HepG2 (cell line): ENCODE data around the gene TCAP. TPM values are rescaled to one million over a fixed set of nuclear protein-coding genes. Genes with fewer than 3 reads are reported as not detected.

Experiments
- ATAD3A ChIP-seq: sonication (generic); formaldehyde crosslinking; IDR thresholded peaks from 2 replicates; pipeline ENCODE4 v1.4.0; 2020; ENCODE audit warnings: missing genetic modification reagents
- FOXA1 ChIP-seq, 2 experiments: fragments of 450-650 bp in 1 of 2; sonication (generic) in 1 of 2; formaldehyde crosslinking in 1 of 2; IDR thresholded peaks; 2 replicates each; pipeline versions ENCODE4 v1.4.0 to v1.6.1; 2016 to 2020; ENCODE audit warnings: missing genetic modification reagents in 1 of 2
- KLF12 ChIP-seq: sonication (generic); formaldehyde crosslinking; IDR thresholded peaks from 2 replicates; pipeline ENCODE4 v1.4.0; 2020; ENCODE audit warnings: missing genetic modification reagents, borderline replicate concordance
- MAZ ChIP-seq, 2 experiments: sonication (generic) in 1 of 2; formaldehyde crosslinking in 1 of 2; IDR thresholded peaks; 2 replicates each; pipeline versions ENCODE4 v1.5.0 to v1.6.1; 2012 to 2020; ENCODE audit warnings: low read depth in 2 of 2, mild to moderate bottlenecking in 2 of 2, borderline replicate concordance in 1 of 2, improper control_type of control experiment in 1 of 2, low read length in 1 of 2, missing genetic modification reagents in 1 of 2, moderate library complexity in 1 of 2
- NFKB2 ChIP-seq: sonication (generic); formaldehyde crosslinking; IDR thresholded peaks from 2 replicates; pipeline ENCODE4 v1.4.0; 2020; ENCODE audit warnings: missing genetic modification reagents, borderline replicate concordance
- NR3C1 ChIP-seq: sonication (generic); formaldehyde crosslinking; IDR thresholded peaks from 2 replicates; pipeline ENCODE4 v1.4.0; 2020; ENCODE audit warnings: missing genetic modification reagents
- SUZ12 ChIP-seq: fragments of 150-350 bp; IDR thresholded peaks from 2 replicates; pipeline ENCODE4 v1.6.1; 2014; ENCODE audit warnings: low read depth, low read length
- TERF1 ChIP-seq: sonication (generic); formaldehyde crosslinking; IDR thresholded peaks from 2 replicates; pipeline ENCODE4 v1.8.0; 2022; ENCODE audit warnings: mild to moderate bottlenecking, missing genetic modification reagents, moderate library complexity
- XRCC5 ChIP-seq: fragments of 200-400 bp; formaldehyde crosslinking; optimal IDR thresholded peaks from 2 replicates; pipeline ENCODE3; 2017; ENCODE audit warnings: mild to moderate bottlenecking, low read length
- ZNF510 ChIP-seq: sonication (generic); formaldehyde crosslinking; IDR thresholded peaks from 2 replicates; pipeline ENCODE4 v1.4.0; 2020; ENCODE audit warnings: low read depth, mild to moderate bottlenecking, missing genetic modification reagents
- ZNF546 ChIP-seq: sonication (generic); formaldehyde crosslinking; conservative IDR thresholded peaks from 2 replicates; pipeline ENCODE4 v1.8.1; 2023; ENCODE audit warnings: mild to moderate bottlenecking, missing genetic modification reagents
- ZNF740 ChIP-seq: sonication (generic); formaldehyde crosslinking; IDR thresholded peaks from 2 replicates; pipeline ENCODE4 v1.4.0; 2020; ENCODE audit warnings: missing genetic modification reagents
- polyA plus RNA-seq, 8 experiments: library from polyadenylated mRNA; depleted of rRNA in 3 of 8; stranded (reverse) in 7 of 8; unstranded in 1 of 8; fragments of >200 nt; fragmentation: Illumina TruSeq in 4 of 8; extraction: Trizol in 4 of 8; gene quantifications; 2 replicates each; pipeline versions ENCODE4 v1.2.1 to v1.2.3, GENCODE V29; 2011 to 2016; ENCODE audit warnings: low read depth in 4 of 8, missing spikeins in 1 of 8, mixed read lengths in 1 of 8; ENCODE audit not compliant: insufficient read depth in 1 of 8
- total RNA-seq, 5 experiments: library from RNA; depleted of rRNA; stranded (reverse); fragments of >200 nt; fragmentation: Illumina TruSeq; extraction: Trizol; gene quantifications; 2 replicates each; pipeline ENCODE4 v1.2.3, GENCODE V29; 2016; ENCODE audit warnings: low read depth in 1 of 5
- TF ChIP-seq, protein P1 (sequence below): sonication (generic); formaldehyde crosslinking; IDR thresholded peaks from 2 replicates; pipeline ENCODE4 v1.5.1; 2020; ENCODE audit warnings: mild to moderate bottlenecking, missing genetic modification reagents, borderline replicate concordance
- TF ChIP-seq, protein P2 (sequence below): sonication (generic); formaldehyde crosslinking; IDR thresholded peaks from 2 replicates; pipeline ENCODE4 v1.4.0; 2020; ENCODE audit warnings: missing genetic modification reagents, mild to moderate bottlenecking, borderline replicate concordance
- TF ChIP-seq, protein P3 (sequence below): sonication (generic); formaldehyde crosslinking; conservative IDR thresholded peaks from 2 replicates; pipeline ENCODE4 v1.8.1; 2023; ENCODE audit warnings: missing genetic modification reagents
- TF ChIP-seq, protein P4 (sequence below): sonication (generic); formaldehyde crosslinking; IDR thresholded peaks from 2 replicates; pipeline ENCODE4 v1.4.0; 2020; ENCODE audit warnings: mild to moderate bottlenecking, missing genetic modification reagents, borderline replicate concordance
- TF ChIP-seq, protein P5 (sequence below): IDR thresholded peaks from 2 replicates; pipeline ENCODE4 v1.6.1; 2016; ENCODE audit warnings: mild to moderate bottlenecking

TCAP gene
- total and polyA plus RNA-seq, 2 of the 13 experiments (the other 11 are each of a cell fraction or from before 2014, with no cell fraction given) = 0.24 to 0.65 TPM

DNA sequence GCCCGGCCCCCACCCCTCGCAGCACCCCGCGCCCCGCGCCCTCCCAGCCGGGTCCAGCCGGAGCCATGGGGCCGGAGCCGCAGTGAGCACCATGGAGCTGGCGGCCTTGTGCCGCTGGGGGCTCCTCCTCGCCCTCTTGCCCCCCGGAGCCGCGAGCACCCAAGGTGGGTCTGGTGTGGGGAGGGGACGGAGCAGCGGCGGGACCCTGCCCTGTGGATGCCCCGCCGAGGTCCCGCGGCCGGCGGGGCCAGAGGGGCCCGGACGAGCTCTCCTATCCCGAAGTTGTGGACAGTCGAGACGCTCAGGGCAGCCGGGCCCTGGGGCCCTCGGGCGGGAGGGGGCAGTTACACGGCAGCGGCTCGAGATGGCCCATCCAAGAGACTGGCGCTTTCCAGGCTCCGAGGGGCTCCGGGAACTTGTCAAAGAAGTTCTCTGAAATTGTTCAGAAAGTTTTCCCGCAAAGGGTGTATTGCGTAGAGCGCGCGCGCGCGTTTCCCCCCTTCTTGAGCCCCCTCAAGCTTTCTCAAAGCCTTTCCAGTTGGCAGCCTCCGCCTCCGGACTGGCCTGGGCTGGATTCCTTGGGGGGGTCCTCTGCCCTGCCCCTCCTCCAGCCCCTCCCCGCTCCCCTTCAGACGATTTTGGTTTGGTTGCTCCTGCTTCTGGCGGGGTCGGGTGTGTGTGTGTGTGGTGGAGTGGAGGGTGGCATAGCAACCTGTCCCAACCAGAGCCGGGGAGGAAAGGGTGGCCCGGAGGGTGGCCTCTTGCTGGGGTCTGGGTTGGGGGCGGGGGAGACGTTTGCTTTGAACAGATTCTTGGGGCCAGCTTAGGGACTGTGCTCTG is 35.2 kb downstream of the TCAP start (continued):
- TF ChIP-seq, protein P1, sequence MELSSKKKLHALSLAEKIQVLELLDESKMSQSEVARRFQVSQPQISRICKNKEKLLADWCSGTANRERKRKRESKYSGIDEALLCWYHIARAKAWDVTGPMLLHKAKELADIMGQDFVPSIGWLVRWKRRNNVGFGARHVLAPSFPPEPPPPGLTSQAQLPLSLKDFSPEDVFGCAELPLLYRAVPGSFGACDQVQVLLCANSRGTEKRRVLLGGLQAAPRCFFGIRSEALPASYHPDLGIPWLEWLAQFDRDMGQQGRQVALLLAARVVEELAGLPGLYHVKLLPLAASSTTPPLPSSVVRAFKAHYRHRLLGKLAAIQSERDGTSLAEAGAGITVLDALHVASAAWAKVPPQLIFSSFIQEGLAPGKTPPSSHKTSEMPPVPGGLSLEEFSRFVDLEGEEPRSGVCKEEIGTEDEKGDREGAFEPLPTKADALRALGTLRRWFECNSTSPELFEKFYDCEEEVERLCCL (CRISPR knock-in tag) = no peak
- TF ChIP-seq, protein P2, sequence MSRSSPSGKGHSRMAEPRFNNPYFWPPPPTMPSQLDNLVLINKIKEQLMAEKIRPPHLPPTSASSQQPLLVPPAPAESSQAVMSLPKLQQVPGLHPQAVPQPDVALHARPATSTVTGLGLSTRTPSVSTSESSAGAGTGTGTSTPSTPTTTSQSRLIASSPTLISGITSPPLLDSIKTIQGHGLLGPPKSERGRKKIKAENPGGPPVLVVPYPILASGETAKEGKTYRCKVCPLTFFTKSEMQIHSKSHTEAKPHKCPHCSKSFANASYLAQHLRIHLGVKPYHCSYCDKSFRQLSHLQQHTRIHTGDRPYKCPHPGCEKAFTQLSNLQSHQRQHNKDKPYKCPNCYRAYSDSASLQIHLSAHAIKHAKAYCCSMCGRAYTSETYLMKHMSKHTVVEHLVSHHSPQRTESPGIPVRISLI (CRISPR knock-in tag) = peak; percentile 9; the same call in 1 of the 2 replicates
- TF ChIP-seq ZNF546 (CRISPR knock-in tag) = peak; percentile 69; the same call in 1 of the 2 replicates
- TF ChIP-seq, protein P3, sequence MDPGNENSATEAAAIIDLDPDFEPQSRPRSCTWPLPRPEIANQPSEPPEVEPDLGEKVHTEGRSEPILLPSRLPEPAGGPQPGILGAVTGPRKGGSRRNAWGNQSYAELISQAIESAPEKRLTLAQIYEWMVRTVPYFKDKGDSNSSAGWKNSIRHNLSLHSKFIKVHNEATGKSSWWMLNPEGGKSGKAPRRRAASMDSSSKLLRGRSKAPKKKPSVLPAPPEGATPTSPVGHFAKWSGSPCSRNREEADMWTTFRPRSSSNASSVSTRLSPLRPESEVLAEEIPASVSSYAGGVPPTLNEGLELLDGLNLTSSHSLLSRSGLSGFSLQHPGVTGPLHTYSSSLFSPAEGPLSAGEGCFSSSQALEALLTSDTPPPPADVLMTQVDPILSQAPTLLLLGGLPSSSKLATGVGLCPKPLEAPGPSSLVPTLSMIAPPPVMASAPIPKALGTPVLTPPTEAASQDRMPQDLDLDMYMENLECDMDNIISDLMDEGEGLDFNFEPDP (CRISPR knock-in tag) = no peak
- TF ChIP-seq XRCC5 = no peak
- TF ChIP-seq, protein P4, sequence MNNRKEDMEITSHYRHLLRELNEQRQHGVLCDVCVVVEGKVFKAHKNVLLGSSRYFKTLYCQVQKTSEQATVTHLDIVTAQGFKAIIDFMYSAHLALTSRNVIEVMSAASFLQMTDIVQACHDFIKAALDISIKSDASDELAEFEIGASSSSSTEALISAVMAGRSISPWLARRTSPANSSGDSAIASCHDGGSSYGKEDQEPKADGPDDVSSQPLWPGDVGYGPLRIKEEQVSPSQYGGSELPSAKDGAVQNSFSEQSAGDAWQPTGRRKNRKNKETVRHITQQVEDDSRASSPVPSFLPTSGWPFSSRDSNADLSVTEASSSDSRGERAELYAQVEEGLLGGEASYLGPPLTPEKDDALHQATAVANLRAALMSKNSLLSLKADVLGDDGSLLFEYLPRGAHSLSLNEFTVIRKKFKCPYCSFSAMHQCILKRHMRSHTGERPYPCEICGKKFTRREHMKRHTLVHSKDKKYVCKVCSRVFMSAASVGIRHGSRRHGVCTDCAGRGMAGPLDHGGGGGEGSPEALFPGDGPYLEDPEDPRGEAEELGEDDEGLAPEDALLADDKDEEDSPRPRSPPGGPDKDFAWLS (CRISPR knock-in tag) = 0 out of 2 replicates have a peak, but pooled peaks have one; percentile 47
- TF ChIP-seq NFKB2 (CRISPR knock-in tag) = 0 out of 2 replicates have a peak, but pooled peaks have one; percentile 69
- TF ChIP-seq TERF1 = no peak
- no peak for TF ChIP-seq SUZ12
- TF ChIP-seq, protein P5, sequence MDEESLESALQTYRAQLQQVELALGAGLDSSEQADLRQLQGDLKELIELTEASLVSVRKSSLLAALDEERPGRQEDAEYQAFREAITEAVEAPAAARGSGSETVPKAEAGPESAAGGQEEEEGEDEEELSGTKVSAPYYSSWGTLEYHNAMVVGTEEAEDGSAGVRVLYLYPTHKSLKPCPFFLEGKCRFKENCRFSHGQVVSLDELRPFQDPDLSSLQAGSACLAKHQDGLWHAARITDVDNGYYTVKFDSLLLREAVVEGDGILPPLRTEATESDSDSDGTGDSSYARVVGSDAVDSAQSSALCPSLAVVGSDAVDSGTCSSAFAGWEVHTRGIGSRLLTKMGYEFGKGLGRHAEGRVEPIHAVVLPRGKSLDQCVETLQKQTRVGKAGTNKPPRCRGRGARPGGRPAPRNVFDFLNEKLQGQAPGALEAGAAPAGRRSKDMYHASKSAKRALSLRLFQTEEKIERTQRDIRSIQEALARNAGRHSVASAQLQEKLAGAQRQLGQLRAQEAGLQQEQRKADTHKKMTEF = peak; percentile 75
- TF ChIP-seq FOXA1 (IDR thresholded peaks at IDR 0.05) = no peak
- TF ChIP-seq FOXA1 (CRISPR knock-in tag; IDR thresholded peaks at IDR 0.05) = no peak
- no peak for TF ChIP-seq NR3C1 (CRISPR knock-in tag)
- no peak for TF ChIP-seq MAZ (IDR thresholded peaks at IDR 0.05; ENCODE audit: borderline replicate concordance, low read depth, low read length)
- TF ChIP-seq MAZ (CRISPR knock-in tag; IDR thresholded peaks at IDR 0.05; ENCODE audit: low read depth) = no peak; the same call in 1 of the 2 replicates
- no peak for TF ChIP-seq ATAD3A (CRISPR knock-in tag)
- 0 out of 2 replicates have a peak, but pooled peaks have one; percentile 40 for TF ChIP-seq ZNF740
- TF ChIP-seq ZNF510 (CRISPR knock-in tag) = 0 out of 2 replicates have a peak, but pooled peaks have one; percentile 34
- 0 out of 2 replicates have a peak, but pooled peaks have one; percentile 45 for TF ChIP-seq KLF12 (CRISPR knock-in tag)
